Measurements from ENCODE around the gene IGF2R.

GRCh38 chr6:159988983-159989454, 20.1 kb downstream of the IGF2R start:
- TF ChIP-seq CTCF (IDR thresholded peaks at IDR 0.05) (no peak), POLR2A (IDR thresholded peaks at IDR 0.05) (no peak)
